BJ (cell line): ENCODE results near the gene PTPRG. TPM values are rescaled to one million over a fixed set of nuclear protein-coding genes. Genes with fewer than 3 reads are reported as not detected.
A peak's percentile ranks its signal among the peaks of the same experiment; 100 is the strongest.

Experiments used
- CTCF ChIA-PET: fragments of 350-600 bp; formaldehyde crosslinking; extraction: SDS; loops from one replicate; lab custom pipeline; 2021; ENCODE audit warnings: antibody characterized with exemption, inconsistent platforms; lab: Yijun Ruan, JAX
- POLR2A ChIA-PET: fragments of 300-600 bp; sonication (Branson Sonifier 250); formaldehyde crosslinking; extraction: SDS; loops from one replicate; lab custom pipeline; 2021; ENCODE audit warnings: antibody characterized with exemption; lab: Charles Lee
- DNase-seq: peaks from one replicate; pipeline ENCODE4 v3.0.0-alpha.2; 2011; ENCODE audit warnings: low read depth
- H3K27me3 ChIP-seq: 2 replicates; pipeline ENCODE4 v1.6.0; 2011; ENCODE audit warnings: low read length; ENCODE audit not compliant: control insufficient read depth, insufficient read depth
- H3K36me3 ChIP-seq: 2 replicates; pipeline ENCODE4 v1.5.1; 2011; ENCODE audit warnings: low read length; ENCODE audit not compliant: control insufficient read depth, insufficient read depth
- H3K4me3 ChIP-seq: 2 replicates; pipeline ENCODE4 v1.5.1; 2011; ENCODE audit warnings: low read depth, mild to moderate bottlenecking, control low read depth, low read length
- polyA plus RNA-seq: library from polyadenylated mRNA; depleted of rRNA; stranded (reverse); fragments of >200 nt; gene quantifications from 2 replicates; pipeline ENCODE4 v1.2.3, GENCODE V29; 2011
- TF ChIP-seq, protein P1 (sequence below): IDR thresholded peaks from 2 replicates; pipeline ENCODE4 v1.5.1; 2011; ENCODE audit warnings: low read depth, mild to moderate bottlenecking, control low read depth, inconsistent platforms, low read length, moderate library complexity; ENCODE audit not compliant: insufficient read depth

The PTPRG gene
- polyA plus RNA-seq, 1 experiment, result 20.8 TPM

DNA sequence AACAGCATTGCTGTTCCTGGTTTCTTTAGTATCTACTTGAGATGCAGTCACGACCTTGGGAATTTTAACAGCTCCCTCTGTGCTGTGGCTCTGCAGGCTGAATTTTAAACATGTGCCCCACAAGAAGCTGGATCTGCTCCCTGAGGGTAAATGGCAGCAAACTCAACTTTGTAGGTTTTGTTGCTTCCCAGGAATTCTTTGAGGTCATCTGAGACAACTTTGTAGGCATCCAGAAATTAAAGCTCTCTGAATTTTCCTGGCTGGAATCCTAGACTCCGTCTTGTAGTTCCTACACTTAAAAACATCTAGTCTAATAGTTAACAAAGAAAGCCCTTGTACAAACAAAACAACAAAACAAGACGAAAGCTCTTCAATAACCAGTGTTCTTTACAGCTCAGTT, 445.7 kb downstream of the PTPRG start:
- H3K36me3 ChIP-seq, result no peaks in the 10 kb centered on the region
- DNase-seq, result peak; percentile 65
- TF ChIP-seq, protein P1, sequence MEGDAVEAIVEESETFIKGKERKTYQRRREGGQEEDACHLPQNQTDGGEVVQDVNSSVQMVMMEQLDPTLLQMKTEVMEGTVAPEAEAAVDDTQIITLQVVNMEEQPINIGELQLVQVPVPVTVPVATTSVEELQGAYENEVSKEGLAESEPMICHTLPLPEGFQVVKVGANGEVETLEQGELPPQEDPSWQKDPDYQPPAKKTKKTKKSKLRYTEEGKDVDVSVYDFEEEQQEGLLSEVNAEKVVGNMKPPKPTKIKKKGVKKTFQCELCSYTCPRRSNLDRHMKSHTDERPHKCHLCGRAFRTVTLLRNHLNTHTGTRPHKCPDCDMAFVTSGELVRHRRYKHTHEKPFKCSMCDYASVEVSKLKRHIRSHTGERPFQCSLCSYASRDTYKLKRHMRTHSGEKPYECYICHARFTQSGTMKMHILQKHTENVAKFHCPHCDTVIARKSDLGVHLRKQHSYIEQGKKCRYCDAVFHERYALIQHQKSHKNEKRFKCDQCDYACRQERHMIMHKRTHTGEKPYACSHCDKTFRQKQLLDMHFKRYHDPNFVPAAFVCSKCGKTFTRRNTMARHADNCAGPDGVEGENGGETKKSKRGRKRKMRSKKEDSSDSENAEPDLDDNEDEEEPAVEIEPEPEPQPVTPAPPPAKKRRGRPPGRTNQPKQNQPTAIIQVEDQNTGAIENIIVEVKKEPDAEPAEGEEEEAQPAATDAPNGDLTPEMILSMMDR, result no peak
- ChIA-PET POLR2A (no interaction called here), CTCF (interaction anchor here (1.4 kb wide), 1 partner anchor 86 kb away, joined by 3 read pairs; no protein-coding TSS in a partner anchor)
- no peaks in the 10 kb centered on the region for H3K27me3 ChIP-seq
- no peak overlapping the region for H3K4me3 ChIP-seq

DNA sequence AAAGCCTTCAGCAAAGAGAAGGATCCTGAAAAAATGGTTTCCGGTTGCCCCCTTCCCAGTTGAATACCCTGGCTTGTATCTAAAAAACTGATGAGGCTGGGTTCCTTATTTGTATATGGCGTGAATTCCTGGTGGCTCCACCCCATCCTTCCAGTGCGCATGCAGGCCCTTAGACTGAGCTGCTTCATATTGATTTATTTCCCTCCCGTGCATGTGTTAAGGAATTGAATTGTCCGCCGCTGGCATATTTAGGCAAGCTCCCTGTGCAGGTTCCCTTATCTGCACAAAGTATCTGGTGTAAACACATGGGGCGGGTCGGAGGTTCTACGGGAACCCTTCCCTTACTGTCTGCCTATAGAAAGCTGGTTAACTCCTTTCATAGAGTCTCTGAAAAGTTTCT, 449.6 kb downstream of the PTPRG start:
- TF ChIP-seq, protein P1, result no peak
- Histone ChIP-seq H3K36me3 (no peaks in the 10 kb centered on the region), H3K27me3 (no peaks in the 10 kb centered on the region), H3K4me3 (no peak overlapping the region)
- POLR2A ChIA-PET, result no interaction called here
- DNase-seq, result no peak
- CTCF ChIA-PET, result no interaction called here

DNA sequence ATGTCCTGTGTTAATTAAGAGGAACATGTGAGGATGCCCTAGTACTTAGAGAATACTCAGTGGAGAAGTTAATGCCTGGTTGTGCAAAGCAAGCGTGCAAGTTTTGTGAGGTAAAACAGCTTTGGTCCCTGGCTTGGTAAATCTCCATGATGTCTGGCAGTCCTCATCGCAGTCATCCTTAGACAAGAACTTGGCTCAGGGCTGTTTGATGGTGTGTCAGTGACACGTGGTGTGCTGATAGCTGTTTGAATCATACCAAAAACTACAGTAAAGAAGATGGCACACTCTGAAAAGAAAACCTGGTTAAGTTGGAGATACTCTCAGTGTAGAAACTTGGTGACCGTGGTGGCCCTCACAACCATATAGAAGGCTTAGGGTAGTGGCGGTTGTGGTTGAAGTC, 450.3 kb downstream of the PTPRG start:
- no peak overlapping the region for H3K4me3 ChIP-seq
- DNase-seq, result no peak
- TF ChIP-seq, protein P1, result no peak
- H3K36me3 ChIP-seq, result no peaks in the 10 kb centered on the region
- ChIA-PET POLR2A (no interaction called here), CTCF (no interaction called here)
- no peaks in the 10 kb centered on the region for H3K27me3 ChIP-seq

DNA sequence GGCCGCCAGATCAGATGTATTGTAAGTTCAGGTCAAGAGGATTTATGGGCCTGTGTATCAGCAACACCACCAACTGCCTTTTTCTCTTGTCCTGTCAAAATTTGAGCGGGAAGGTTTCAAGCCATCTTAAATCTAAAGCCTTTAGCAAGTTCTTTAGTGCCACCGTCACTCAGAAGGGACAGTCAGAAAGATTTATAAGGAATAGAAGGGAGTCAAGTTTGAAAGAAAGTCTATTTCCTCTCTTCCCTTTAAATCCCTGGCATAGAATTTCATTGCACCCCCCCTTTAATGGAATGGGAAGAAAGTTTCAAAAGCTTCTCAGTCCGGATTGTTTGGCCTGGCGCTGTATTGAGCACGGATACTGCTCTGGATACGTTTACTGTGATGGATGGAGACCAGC, 452.6 kb downstream of the PTPRG start:
- DNase-seq, result no peak
- Histone ChIP-seq H3K36me3 (no peaks in the 10 kb centered on the region), H3K4me3 (no peak overlapping the region), H3K27me3 (no peaks in the 10 kb centered on the region)
- POLR2A ChIA-PET, result no interaction called here
- CTCF ChIA-PET, result no interaction called here
- TF ChIP-seq, protein P1, result no peak

DNA sequence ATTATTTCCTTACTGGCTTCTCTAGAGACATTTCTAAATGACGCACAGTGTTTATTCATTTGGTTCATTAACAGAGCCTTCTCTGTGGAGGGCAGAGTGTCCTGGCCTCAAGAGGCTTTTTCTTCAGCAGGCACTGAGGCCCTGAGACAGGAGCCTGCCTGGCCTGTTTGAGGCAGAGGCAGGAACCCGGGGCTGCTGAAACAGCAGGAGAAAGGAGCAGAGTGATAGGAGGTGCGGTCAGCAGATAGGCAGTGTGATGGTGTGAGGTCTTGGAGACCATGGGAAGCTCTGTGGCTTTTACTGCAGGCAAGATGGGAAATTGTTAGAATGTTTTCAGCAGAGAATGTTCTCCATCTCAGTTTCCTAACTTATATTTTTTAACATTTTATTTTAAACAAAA, 453.7 kb downstream of the PTPRG start:
- ChIA-PET POLR2A (no interaction called here), CTCF (interaction anchor here (0.6 kb wide), 1 partner anchor 23 kb away, joined by 3 read pairs; no protein-coding TSS in a partner anchor)
- TF ChIP-seq, protein P1, result no peak
- no peak for DNase-seq
- Histone ChIP-seq H3K36me3 (no peaks in the 10 kb centered on the region), H3K4me3 (no peak overlapping the region), H3K27me3 (no peaks in the 10 kb centered on the region)
